GM18499 (cell line): ENCODE results near the gene UIMC1.

Experiments
- ATAC-seq: cut with Tn5 transposase; IDR thresholded peaks from one replicate; pipeline ENCODE4 v1.9.1; 2021; ENCODE audit warnings: moderate number of reproducible peaks; ENCODE audit not compliant: insufficient read depth, unreplicated experiment

Gene UIMC1

GRCh38 chr5:176956756-176957155, 49.8 kb downstream of the UIMC1 start:
- no peak for ATAC-seq

GRCh38 chr5:176955895-176956294, 50.7 kb downstream of the UIMC1 start:
- no peak for ATAC-seq

- no peak for ATAC-seq
Observed at GRCh38 chr5:176954050-176954449, 52.5 kb downstream of the UIMC1 start.

- ATAC-seq, result no peak
Observed at GRCh38 chr5:176952531-176953193, 53.9 kb downstream of the UIMC1 start.

GRCh38 chr5:176948458-176948857, 58.1 kb downstream of the UIMC1 start:
- no peak for ATAC-seq

- ATAC-seq, result no peak
Observed at GRCh38 chr5:176947847-176948246, 58.7 kb downstream of the UIMC1 start.

- ATAC-seq, result no peak
Observed at GRCh38 chr5:176944268-176944667, 62.3 kb downstream of the UIMC1 start.

- ATAC-seq, result no peak
Observed at GRCh38 chr5:176943816-176944215, 62.8 kb downstream of the UIMC1 start.

GRCh38 chr5:176941951-176942350, 64.6 kb downstream of the UIMC1 start:
- ATAC-seq, result no peak

GRCh38 chr5:176938472-176938871, 68.1 kb downstream of the UIMC1 start:
- no peak for ATAC-seq

- no peak for ATAC-seq
Observed at GRCh38 chr5:176935017-176935416, 71.6 kb downstream of the UIMC1 start.

- ATAC-seq, result no peak
Observed at GRCh38 chr5:176934309-176934930, 72.2 kb downstream of the UIMC1 start.

- ATAC-seq, result no peak
Observed at GRCh38 chr5:176929654-176930053, 76.9 kb downstream of the UIMC1 start.

- no peak for ATAC-seq
Observed at GRCh38 chr5:176927562-176927961, 79.0 kb downstream of the UIMC1 start.

GRCh38 chr5:176922817-176923216, 83.8 kb downstream of the UIMC1 start:
- no peak for ATAC-seq

GRCh38 chr5:176921714-176922113, 84.9 kb downstream of the UIMC1 start:
- ATAC-seq, result no peak

- no peak for ATAC-seq
Observed at GRCh38 chr5:176918613-176919012, 88.0 kb downstream of the UIMC1 start.

- no peak for ATAC-seq
Observed at GRCh38 chr5:176916337-176916736, 90.2 kb downstream of the UIMC1 start.

GRCh38 chr5:176915906-176916305, 90.7 kb downstream of the UIMC1 start:
- ATAC-seq, result no peak

GRCh38 chr5:176912115-176912514, 94.5 kb downstream of the UIMC1 start:
- no peak for ATAC-seq

GRCh38 chr5:176908675-176909368, 97.8 kb downstream of the UIMC1 start:
- ATAC-seq, result no peak

- no peak for ATAC-seq
Observed at GRCh38 chr5:176906796-176907195, 99.8 kb downstream of the UIMC1 start.
